SHP77 treated with DMSO at 0.1 percent for 48 hours (cell line): ENCODE results near the gene DCAF5.
"Not testable (repeated sequence)": the region's sequence is repeated elsewhere in the genome, so short reads cannot be mapped to it uniquely, and the experiment has no call there.

Experiments used
- DNase-seq: peaks from one replicate; lab custom pipeline; 2025; lab: John Stamatoyannopoulos, UW

Gene DCAF5

GRCh38 chr14:69152902-69153151 is at the start of gene DCAF5:
Gene DCAF5, minus strand, starts transcription at chr14:69153119. Its CDS starts 141 bp downstream, at chr14:69152978.
- no peak for DNase-seq

- no peak for DNase-seq
Measured at GRCh38 chr14:69199786-69200185, 46.9 kb upstream of the DCAF5 start.

- no peak for DNase-seq
Measured at GRCh38 chr14:69193721-69194120, 40.8 kb upstream of the DCAF5 start.

GRCh38 chr14:69191340-69192111 is 38.6 kb upstream of the DCAF5 start, which contains the start of gene EXD2:
Gene EXD2, plus strand, starts transcription at chr14:69191498. Its CDS starts 17,973 bp downstream, at chr14:69209471.
- DNase-seq = peak; percentile 80

- no peak for DNase-seq
Measured at GRCh38 chr14:69190191-69190590, 37.3 kb upstream of the DCAF5 start.

GRCh38 chr14:69183735-69184134 is 30.8 kb upstream of the DCAF5 start:
- DNase-seq = no peak

- DNase-seq = not testable (repeated sequence)
Measured at GRCh38 chr14:69182580-69182979, 29.7 kb upstream of the DCAF5 start.

- DNase-seq = no peak
Measured at GRCh38 chr14:69181491-69181890, 28.6 kb upstream of the DCAF5 start.

- no peak for DNase-seq
Measured at GRCh38 chr14:69175130-69175529, 22.2 kb upstream of the DCAF5 start.

GRCh38 chr14:69171569-69171968 is 18.6 kb upstream of the DCAF5 start:
- DNase-seq = no peak

- no peak for DNase-seq
Measured at GRCh38 chr14:69170839-69171238, 17.9 kb upstream of the DCAF5 start.

- not testable (repeated sequence) for DNase-seq
Measured at GRCh38 chr14:69165787-69166186, 12.9 kb upstream of the DCAF5 start.

- no peak for DNase-seq
Measured at GRCh38 chr14:69161590-69161989, 8.7 kb upstream of the DCAF5 start.

- DNase-seq = no peak
Measured at GRCh38 chr14:69156224-69156623, 3.3 kb upstream of the DCAF5 start.

GRCh38 chr14:69154779-69155178 is 1.9 kb upstream of the DCAF5 start:
- DNase-seq = no peak

- peak; percentile 19 for DNase-seq
Measured at GRCh38 chr14:69153873-69154270, 953 bp upstream of the DCAF5 start.

GRCh38 chr14:69153152-69153872 is 393 bp upstream of the DCAF5 start:
- DNase-seq = peak; percentile 82

- no peak for DNase-seq
Measured at GRCh38 chr14:69152181-69152901, 578 bp downstream of the DCAF5 start.

- peak; percentile 19 for DNase-seq
Measured at GRCh38 chr14:69151458-69152180, 1.3 kb downstream of the DCAF5 start.

- no peak for DNase-seq
Measured at GRCh38 chr14:69149461-69150244, 3.3 kb downstream of the DCAF5 start.

- DNase-seq = no peak
Measured at GRCh38 chr14:69142101-69142500, 10.8 kb downstream of the DCAF5 start.
